ENCODE data around the gene ST6GALNAC3.

- TF ChIP-seq NFRKB (IDR thresholded peaks at IDR 0.05), result no peak
- TF ChIP-seq BHLHE40 (IDR thresholded peaks at IDR 0.05; ENCODE audit: borderline replicate concordance), result no peak
- no peak for TF ChIP-seq L3MBTL2 (conservative IDR thresholded peaks at IDR 0.05)
- no peak for TF ChIP-seq LEF1 (IDR thresholded peaks at IDR 0.05; ENCODE audit: borderline replicate concordance)
- no peak for TF ChIP-seq FOXM1 (IDR thresholded peaks at IDR 0.05; ENCODE audit: borderline replicate concordance)
- no peak for TF ChIP-seq TARDBP (IDR thresholded peaks at IDR 0.05)
- no peak for TF ChIP-seq ZNF384 (IDR thresholded peaks at IDR 0.05)
- TF ChIP-seq HDGF (IDR thresholded peaks at IDR 0.05; ENCODE audit: borderline replicate concordance), result no peak
- no peak for TF ChIP-seq ARNT (IDR thresholded peaks at IDR 0.05)
These were observed 512.7 kb downstream of the ST6GALNAC3 start for GRCh38 chr1:76587212-76587611.

Data from HEK293T (cell line).